HepG2 (cell line): Measurements from ENCODE around the gene ITIH2. TPM values are rescaled to one million over a fixed set of nuclear protein-coding genes. Genes with fewer than 3 reads are reported as not detected.

Experiments
- ATF4 ChIP-seq, 2 experiments: fragments of 450-650 bp in 1 of 2; sonication (generic) in 1 of 2; formaldehyde crosslinking; IDR thresholded peaks; 2 replicates each; pipeline versions ENCODE4 v1.5.0 to v1.8.0; 2020 to 2022; ENCODE audit warnings: mild to moderate bottlenecking in 1 of 2, missing genetic modification reagents in 1 of 2
- CHD2 ChIP-seq: IDR thresholded peaks from 2 replicates; pipeline ENCODE4 v1.6.1; 2011; ENCODE audit warnings: low read depth, low read length, improper control_type of control experiment
- LBX2 ChIP-seq: sonication (generic); formaldehyde crosslinking; IDR thresholded peaks from 2 replicates; pipeline ENCODE4 v1.5.0; 2020; ENCODE audit warnings: missing genetic modification reagents, mild to moderate bottlenecking, borderline replicate concordance
- MYC ChIP-seq: sonication (generic); formaldehyde crosslinking; IDR thresholded peaks from 2 replicates; pipeline ENCODE4 v1.9.0; 2021; ENCODE audit warnings: missing genetic modification reagents, borderline replicate concordance
- MYNN ChIP-seq: sonication (generic); formaldehyde crosslinking; IDR thresholded peaks from 2 replicates; pipeline ENCODE4 v1.4.0; 2020; ENCODE audit warnings: mild to moderate bottlenecking, low read depth, missing genetic modification reagents
- MZF1 ChIP-seq: sonication (generic); formaldehyde crosslinking; IDR thresholded peaks from 2 replicates; pipeline ENCODE4 v1.8.1; 2023; ENCODE audit warnings: mild to moderate bottlenecking, missing genetic modification reagents, borderline replicate concordance
- NBN ChIP-seq: fragments of 450-650 bp; conservative IDR thresholded peaks from 2 replicates; pipeline ENCODE4 v1.6.1; 2017
- PLRG1 ChIP-seq: fragments of 450-650 bp; conservative IDR thresholded peaks from 2 replicates; pipeline ENCODE4 v1.6.1; 2016
- SIX4 ChIP-seq: sonication (generic); formaldehyde crosslinking; IDR thresholded peaks from 2 replicates; pipeline ENCODE4 v1.4.0; 2020; ENCODE audit warnings: missing genetic modification reagents
- SNRNP70 ChIP-seq: fragments of 200-400 bp; formaldehyde crosslinking; IDR thresholded peaks from 2 replicates; pipeline ENCODE4 v1.6.1; 2017; ENCODE audit warnings: mild to moderate bottlenecking, low read depth, low read length, moderate library complexity
- SP140L ChIP-seq: sonication (generic); formaldehyde crosslinking; IDR thresholded peaks from 2 replicates; pipeline ENCODE4 v1.4.0; 2020; ENCODE audit warnings: missing genetic modification reagents, borderline replicate concordance
- TRIM24 ChIP-seq: sonication (generic); formaldehyde crosslinking; IDR thresholded peaks from 2 replicates; pipeline ENCODE4 v1.8.0; 2022; ENCODE audit warnings: mild to moderate bottlenecking, missing genetic modification reagents
- ZNF33A ChIP-seq: sonication (generic); formaldehyde crosslinking; IDR thresholded peaks from 2 replicates; pipeline ENCODE4 v1.5.1; 2020; ENCODE audit warnings: missing genetic modification reagents, mild to moderate bottlenecking, moderate library complexity, borderline replicate concordance
- ZNF790 ChIP-seq: sonication (generic); formaldehyde crosslinking; IDR thresholded peaks from 2 replicates; pipeline ENCODE4 v1.8.0; 2022; ENCODE audit warnings: missing genetic modification reagents, mild to moderate bottlenecking, borderline replicate concordance
- ZSCAN9 ChIP-seq: IDR thresholded peaks from 2 replicates; pipeline ENCODE4 v1.6.1; 2016; ENCODE audit warnings: borderline replicate concordance
- polyA plus RNA-seq, 8 experiments: library from polyadenylated mRNA; depleted of rRNA in 3 of 8; stranded (reverse) in 7 of 8; unstranded in 1 of 8; fragments of >200 nt; fragmentation: Illumina TruSeq in 4 of 8; extraction: Trizol in 4 of 8; gene quantifications; 2 replicates each; pipeline versions ENCODE4 v1.2.1 to v1.2.3, GENCODE V29; 2011 to 2016; ENCODE audit warnings: low read depth in 4 of 8, missing spikeins in 1 of 8, mixed read lengths in 1 of 8; ENCODE audit not compliant: insufficient read depth in 1 of 8
- total RNA-seq, 5 experiments: library from RNA; depleted of rRNA; stranded (reverse); fragments of >200 nt; fragmentation: Illumina TruSeq; extraction: Trizol; gene quantifications; 2 replicates each; pipeline ENCODE4 v1.2.3, GENCODE V29; 2016; ENCODE audit warnings: low read depth in 1 of 5
- TF ChIP-seq, protein P1 (sequence below): sonication (generic); formaldehyde crosslinking; IDR thresholded peaks from 2 replicates; pipeline ENCODE4 v1.5.1; 2020; ENCODE audit warnings: mild to moderate bottlenecking, moderate library complexity, missing genetic modification reagents
- TF ChIP-seq, protein P2 (sequence below): sonication (generic); formaldehyde crosslinking; IDR thresholded peaks from 2 replicates; pipeline ENCODE4 v1.9.0; 2022; ENCODE audit warnings: low read depth, missing genetic modification reagents

Gene ITIH2
- total and polyA plus RNA-seq, 2 of the 13 experiments (the other 11 are each of a cell fraction or from before 2014, with no cell fraction given) = 1,197 to 1,427 TPM

DNA sequence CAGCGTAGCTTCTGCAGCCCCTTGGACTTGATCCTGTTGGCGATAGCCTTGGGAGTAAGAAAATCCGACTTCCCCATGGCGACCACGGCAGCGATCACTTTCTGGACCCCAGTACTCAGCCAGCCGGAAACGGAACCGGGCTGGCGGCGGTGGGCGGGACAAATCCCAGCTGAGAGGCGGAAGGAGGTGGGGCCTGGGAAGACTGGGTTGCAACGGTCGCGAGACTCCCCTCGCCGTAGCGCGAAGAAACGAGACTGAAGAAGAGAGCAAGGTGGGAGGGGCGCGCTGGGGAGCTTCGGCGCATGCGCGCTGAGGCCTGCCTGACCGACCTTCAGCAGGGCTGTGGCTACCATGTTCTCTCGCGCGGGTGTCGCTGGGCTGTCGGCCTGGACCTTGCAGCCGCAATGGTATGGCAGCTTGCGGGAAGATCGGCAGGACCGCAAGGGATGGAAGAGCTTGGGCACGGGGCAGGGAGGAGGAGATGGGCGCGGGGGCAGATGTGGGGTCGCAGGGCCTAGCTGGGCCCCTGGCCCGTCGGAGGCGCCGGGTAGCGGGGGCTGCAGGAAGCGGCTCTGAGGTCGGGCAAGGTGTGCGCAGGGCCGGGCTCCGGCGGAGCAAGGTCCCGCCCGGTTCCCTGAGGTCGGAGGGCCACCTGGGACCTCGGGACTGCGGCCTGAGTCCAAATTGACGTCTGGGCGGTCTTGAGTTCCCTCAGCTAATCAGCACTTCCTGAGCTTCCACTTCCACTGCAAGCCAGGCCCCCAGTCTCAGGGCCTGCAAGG lies 84.9 kb downstream of the ITIH2 start, which contains the start of the genes ATP5F1C and KIN (continued):
- TF ChIP-seq ATF4 (CRISPR knock-in tag; IDR thresholded peaks at IDR 0.05) = no peak
- no peak for TF ChIP-seq ZNF33A (CRISPR knock-in tag)
- peak; percentile 62 for TF ChIP-seq MYC
- 0 out of 2 replicates have a peak, but pooled peaks have one; percentile 18 for TF ChIP-seq ZNF790 (CRISPR knock-in tag)
- TF ChIP-seq SP140L (CRISPR knock-in tag) = no peak
- no peak for TF ChIP-seq SNRNP70
- TF ChIP-seq, protein P1, sequence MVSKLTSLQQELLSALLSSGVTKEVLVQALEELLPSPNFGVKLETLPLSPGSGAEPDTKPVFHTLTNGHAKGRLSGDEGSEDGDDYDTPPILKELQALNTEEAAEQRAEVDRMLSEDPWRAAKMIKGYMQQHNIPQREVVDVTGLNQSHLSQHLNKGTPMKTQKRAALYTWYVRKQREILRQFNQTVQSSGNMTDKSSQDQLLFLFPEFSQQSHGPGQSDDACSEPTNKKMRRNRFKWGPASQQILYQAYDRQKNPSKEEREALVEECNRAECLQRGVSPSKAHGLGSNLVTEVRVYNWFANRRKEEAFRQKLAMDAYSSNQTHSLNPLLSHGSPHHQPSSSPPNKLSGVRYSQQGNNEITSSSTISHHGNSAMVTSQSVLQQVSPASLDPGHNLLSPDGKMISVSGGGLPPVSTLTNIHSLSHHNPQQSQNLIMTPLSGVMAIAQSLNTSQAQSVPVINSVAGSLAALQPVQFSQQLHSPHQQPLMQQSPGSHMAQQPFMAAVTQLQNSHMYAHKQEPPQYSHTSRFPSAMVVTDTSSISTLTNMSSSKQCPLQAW (CRISPR knock-in tag) = no peak; the same call in none of the 2 replicates
- TF ChIP-seq, protein P2, sequence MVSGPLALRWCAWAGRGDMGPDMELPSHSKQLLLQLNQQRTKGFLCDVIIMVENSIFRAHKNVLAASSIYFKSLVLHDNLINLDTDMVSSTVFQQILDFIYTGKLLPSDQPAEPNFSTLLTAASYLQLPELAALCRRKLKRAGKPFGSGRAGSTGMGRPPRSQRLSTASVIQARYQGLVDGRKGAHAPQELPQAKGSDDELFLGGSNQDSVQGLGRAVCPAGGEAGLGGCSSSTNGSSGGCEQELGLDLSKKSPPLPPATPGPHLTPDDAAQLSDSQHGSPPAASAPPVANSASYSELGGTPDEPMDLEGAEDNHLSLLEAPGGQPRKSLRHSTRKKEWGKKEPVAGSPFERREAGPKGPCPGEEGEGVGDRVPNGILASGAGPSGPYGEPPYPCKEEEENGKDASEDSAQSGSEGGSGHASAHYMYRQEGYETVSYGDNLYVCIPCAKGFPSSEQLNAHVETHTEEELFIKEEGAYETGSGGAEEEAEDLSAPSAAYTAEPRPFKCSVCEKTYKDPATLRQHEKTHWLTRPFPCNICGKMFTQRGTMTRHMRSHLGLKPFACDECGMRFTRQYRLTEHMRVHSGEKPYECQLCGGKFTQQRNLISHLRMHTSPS (CRISPR knock-in tag) = no peak
- 0 out of 2 replicates have a peak, but pooled peaks have one; percentile 74 for TF ChIP-seq ZSCAN9 (CRISPR knock-in tag)
- no peak for TF ChIP-seq SIX4 (CRISPR knock-in tag)
- peak; percentile 44; the same call in 1 of the 2 replicates for TF ChIP-seq MYNN (CRISPR knock-in tag)
- TF ChIP-seq TRIM24 (CRISPR knock-in tag) = no peak
- no peak for TF ChIP-seq PLRG1
- TF ChIP-seq NBN = no peak
- peak; percentile 98 for TF ChIP-seq CHD2
- peak; percentile 28; the same call in 1 of the 2 replicates for TF ChIP-seq LBX2 (CRISPR knock-in tag)
- no peak; the same call in 1 of the 2 replicates for TF ChIP-seq MZF1 (CRISPR knock-in tag)
